H1 (cell line): ENCODE results near the gene SNX25. TPM values are rescaled to one million over a fixed set of nuclear protein-coding genes. Genes with fewer than 3 reads are reported as not detected.

Experiments used
- CTCF ChIA-PET: fragments of 300-600 bp; sonication (Branson Sonifier 250); formaldehyde crosslinking; loops from one replicate; lab custom pipeline; 2021; ENCODE audit not compliant: partially characterized antibody; lab: Charles Lee
- POLR2A ChIA-PET: fragments of 300-600 bp; sonication (Branson Sonifier 250); formaldehyde crosslinking; loops from one replicate; lab custom pipeline; 2021; ENCODE audit warnings: inconsistent platforms; ENCODE audit not compliant: partially characterized antibody; lab: Charles Lee
- DNase-seq, 2 experiments: peaks; one replicate each; pipeline versions ENCODE4 v3.0.0 to v3.0.0-alpha.2; 2010 to 2022; ENCODE audit warnings: low spot score in 2 of 2, low read depth in 1 of 2, mixed read lengths in 1 of 2
- FAIRE-seq: peaks from 2 replicates; lab custom pipeline; 2011; peaks lifted over from hg19 to GRCh38; lab: Jason Lieb, UNC
- H2AFZ ChIP-seq: 2 replicates; pipeline ENCODE4 v1.8.1; 2012; ENCODE audit warnings: low read length, inconsistent platforms
- H2AK5ac ChIP-seq: 2 replicates; pipeline ENCODE4 v1.6.1; 2013; ENCODE audit warnings: low read depth, low read length
- H2BK120ac ChIP-seq: replicated peaks from 2 replicates; pipeline ENCODE3; 2013; ENCODE audit warnings: low read depth, low read length, inconsistent platforms
- H2BK12ac ChIP-seq: 2 replicates; pipeline ENCODE4 v1.6.1; 2013; ENCODE audit warnings: low read depth, low read length
- H2BK15ac ChIP-seq: 2 replicates; pipeline ENCODE4 v1.6.1; 2013; ENCODE audit warnings: low read length
- H2BK20ac ChIP-seq: 2 replicates; pipeline ENCODE4 v1.6.1; 2013; ENCODE audit warnings: low read length
- H2BK5ac ChIP-seq: 2 replicates; pipeline ENCODE4 v1.6.1; 2013; ENCODE audit warnings: low read depth, low read length
- H3K14ac ChIP-seq: 2 replicates; pipeline ENCODE4 v1.6.1; 2013; ENCODE audit warnings: inconsistent platforms; ENCODE audit not compliant: insufficient read length
- H3K18ac ChIP-seq: 2 replicates; pipeline ENCODE4 v1.6.1; 2013; ENCODE audit warnings: low read length; ENCODE audit errors: extremely low read depth
- H3K23ac ChIP-seq: 2 replicates; pipeline ENCODE4 v1.6.1; 2013; ENCODE audit warnings: inconsistent platforms; ENCODE audit not compliant: insufficient read length
- H3K23me2 ChIP-seq: 2 replicates; pipeline ENCODE4 v1.6.1; 2013; ENCODE audit warnings: low read depth, low read length
- H3K27ac ChIP-seq: 2 replicates; pipeline ENCODE4 v1.6.1; 2011; ENCODE audit warnings: low read depth, low read length, inconsistent platforms
- H3K27me3 ChIP-seq, 4 experiments: replicated peaks in 1 of 4; 1 replicate in 1 of 4; 2 replicates in 3 of 4; pipeline versions ENCODE4 v1.6.1 to v1.8.1; 2011 to 2013; ENCODE audit warnings: low read length in 3 of 4, mild to moderate bottlenecking in 3 of 4, inconsistent platforms in 2 of 4, mixed read lengths in 2 of 4, moderate library complexity in 1 of 4; ENCODE audit not compliant: control insufficient read depth in 3 of 4, insufficient read depth in 3 of 4; ENCODE audit errors: extremely low read depth in 1 of 4
- H3K36me3 ChIP-seq, 4 experiments: 2 replicates each; pipeline versions ENCODE4 v1.6.1 to v1.8.1; 2011 to 2013; ENCODE audit warnings: mild to moderate bottlenecking in 4 of 4, low read length in 3 of 4, moderate library complexity in 2 of 4, control low read depth in 1 of 4, inconsistent platforms in 1 of 4; ENCODE audit not compliant: insufficient read depth in 4 of 4, control insufficient read depth in 2 of 4
- H3K4ac ChIP-seq: replicated peaks from 2 replicates; pipeline ENCODE3; 2013; ENCODE audit warnings: low read length, low read depth, mixed read lengths, inconsistent platforms; ENCODE audit not compliant: insufficient read length
- H3K4me1 ChIP-seq, 4 experiments: replicated peaks in 1 of 4; 1 replicate in 1 of 4; 2 replicates in 3 of 4; pipeline versions ENCODE4 v1.6.1 to v1.8.1; 2011 to 2013; ENCODE audit warnings: low read length in 3 of 4, inconsistent platforms in 2 of 4, mixed read lengths in 1 of 4; ENCODE audit not compliant: insufficient read depth in 4 of 4, control insufficient read depth in 3 of 4
- H3K4me2 ChIP-seq, 2 experiments: 2 replicates each; pipeline versions ENCODE4 v1.6.1 to v1.8.1; 2011 to 2013; ENCODE audit warnings: low read depth in 2 of 2, low read length in 2 of 2, control low read depth in 1 of 2, inconsistent platforms in 1 of 2, mild to moderate bottlenecking in 1 of 2; ENCODE audit not compliant: insufficient read depth in 1 of 2
- H3K4me3 ChIP-seq, 4 experiments: fragments of 200-600, 300-600 bp in 1 of 4; sonication (generic), shearing (Covaris generic), sonication (Bioruptor Twin) in 1 of 4; 2 replicates each; pipeline versions ENCODE4 v1.5.1 to v1.8.1; 2011 to 2016; ENCODE audit warnings: low read length in 4 of 4, low read depth in 3 of 4, control low read depth in 2 of 4, inconsistent platforms in 2 of 4, mild to moderate bottlenecking in 2 of 4, mixed read lengths in 1 of 4, moderate library complexity in 1 of 4; ENCODE audit not compliant: insufficient read depth in 2 of 4; ENCODE audit errors: extremely low read depth in 1 of 4
- H3K56ac ChIP-seq: replicated peaks from 2 replicates; pipeline ENCODE3; 2013; ENCODE audit warnings: low read depth, mild to moderate bottlenecking, mixed read lengths, low read length, inconsistent platforms; ENCODE audit not compliant: insufficient read length
- H3K79me1 ChIP-seq: 2 replicates; pipeline ENCODE4 v1.6.1; 2013; ENCODE audit warnings: low read depth, low read length, control low read depth
- H3K79me2 ChIP-seq, 2 experiments: 2 replicates each; pipeline versions ENCODE4 v1.6.1 to v1.8.1; 2012 to 2013; ENCODE audit warnings: low read length in 2 of 2, mild to moderate bottlenecking in 2 of 2, inconsistent platforms in 1 of 2; ENCODE audit not compliant: insufficient read depth in 2 of 2, control insufficient read depth in 1 of 2
- H3K9ac ChIP-seq, 4 experiments: replicated peaks in 1 of 4; 1 replicate in 1 of 4; 2 replicates in 3 of 4; pipeline versions ENCODE4 v1.6.1 to v1.8.1; 2011 to 2013; ENCODE audit warnings: low read depth in 3 of 4, low read length in 3 of 4, control low read depth in 2 of 4, mild to moderate bottlenecking in 2 of 4, moderate library complexity in 2 of 4, inconsistent platforms in 1 of 4; ENCODE audit errors: extremely low read depth in 1 of 4
- H3K9me3 ChIP-seq, 2 experiments: 2 replicates each; pipeline versions ENCODE4 v1.6.1 to v1.8.1; 2012 to 2013; ENCODE audit warnings: mild to moderate bottlenecking in 2 of 2, moderate library complexity in 2 of 2, control low read depth in 1 of 2, inconsistent platforms in 1 of 2, low read depth in 1 of 2, low read length in 1 of 2, mixed read lengths in 1 of 2; ENCODE audit not compliant: insufficient read depth in 2 of 2
- H4K20me1 ChIP-seq, 2 experiments: replicated peaks in 1 of 2; 2 replicates each; pipeline versions ENCODE3 to v1.8.1; 2011 to 2013; ENCODE audit warnings: inconsistent platforms in 2 of 2, low read length in 2 of 2, mild to moderate bottlenecking in 1 of 2; ENCODE audit not compliant: insufficient read depth in 2 of 2, control insufficient read depth in 1 of 2
- H4K5ac ChIP-seq: 2 replicates; pipeline ENCODE4 v1.6.1; 2013; ENCODE audit warnings: low read length, low read depth, mixed read lengths, inconsistent platforms; ENCODE audit not compliant: insufficient read length
- H4K8ac ChIP-seq: 2 replicates; pipeline ENCODE4 v1.8.0; 2013; ENCODE audit warnings: mild to moderate bottlenecking, moderate library complexity, low read length, inconsistent platforms; ENCODE audit not compliant: insufficient read depth; ENCODE audit errors: extremely low read depth
- H4K91ac ChIP-seq: replicated peaks from 2 replicates; pipeline ENCODE3; 2013; ENCODE audit warnings: low read length, mixed read lengths, inconsistent platforms; ENCODE audit not compliant: insufficient read length
- GABPA ChIP-seq: IDR thresholded peaks from 2 replicates; pipeline ENCODE4 v1.6.1; 2011; ENCODE audit warnings: mild to moderate bottlenecking, low read length, moderate library complexity, borderline replicate concordance; ENCODE audit not compliant: insufficient read depth
- KDM5A ChIP-seq: fragments of 200-600 bp; IDR thresholded peaks from 2 replicates; pipeline ENCODE4 v1.7.1; 2012; ENCODE audit warnings: mild to moderate bottlenecking, low read length, inconsistent platforms, mixed read lengths
- MAFK ChIP-seq: IDR thresholded peaks from 2 replicates; pipeline ENCODE4 v1.6.1; 2012; ENCODE audit warnings: low read depth, mild to moderate bottlenecking, improper control_type of control experiment, low read length
- RBBP5 ChIP-seq: IDR thresholded peaks from 2 replicates; pipeline ENCODE4 v1.7.1; 2012; ENCODE audit warnings: low read depth, mild to moderate bottlenecking, inconsistent platforms, low read length, moderate library complexity, borderline replicate concordance
- RFX5 ChIP-seq: IDR thresholded peaks from 2 replicates; pipeline ENCODE4 v1.6.1; 2011; ENCODE audit warnings: low read depth, low read length, improper control_type of control experiment, borderline replicate concordance
- TCF12 ChIP-seq: IDR thresholded peaks from 2 replicates; pipeline ENCODE4 v1.6.1; 2011; ENCODE audit warnings: low read depth, mild to moderate bottlenecking, low read length
- TEAD4 ChIP-seq: IDR thresholded peaks from 2 replicates; pipeline ENCODE4 v1.6.1; 2012; ENCODE audit warnings: low read depth, low read length, inconsistent platforms, mixed read lengths
- WGBS, 2 experiments: shearing (Covaris generic) in 1 of 2; methylation state at CpG; one replicate each; pipeline versions ENCODE4 v1.1.6 to v1.1.7; 2013 to 2015; ENCODE audit warnings: low lambda C conversion rate in 2 of 2, mixed read lengths in 2 of 2, inconsistent platforms in 1 of 2, low coverage in 1 of 2, missing lambda C conversion rate in 1 of 2; ENCODE audit not compliant: insufficient replicate concordance in 2 of 2, insufficient coverage in 1 of 2, insufficient read length in 1 of 2; ENCODE audit errors: extremely low coverage in 1 of 2, missing lambda C conversion rate in 1 of 2; 5-methylcytosine and 5-hydroxymethylcytosine counted together
- polyA plus RNA-seq, 7 experiments: library from polyadenylated mRNA; depleted of rRNA in 3 of 7; stranded (reverse) in 5 of 7; unstranded in 2 of 7; fragments of >200 nt in 5 of 7; fragments of 200-250 nt in 2 of 7; gene quantifications; 1 replicate in 5 of 7; 2 replicates in 1 of 7; 4 replicates in 1 of 7; pipeline versions ENCODE4 v1.2.1 to v1.2.3, GENCODE V29; 2011 to 2013; ENCODE audit warnings: missing spikeins in 2 of 7, mixed read lengths in 2 of 7
- total RNA-seq: library from RNA; stranded (reverse); fragmentation: NEBNext Ultra II Directional; extraction: Animal tissue kit (Norgen Biotek cat#: 25700); gene quantifications from 2 replicates; pipeline ENCODE4 v1.2.1, GENCODE V29; 2021

SNX25 gene
- total and polyA plus RNA-seq, 2 of the 8 experiments (the other 6 are each of a cell fraction or from before 2014, with no cell fraction given), result 5.4 to 19.9 TPM

DNA sequence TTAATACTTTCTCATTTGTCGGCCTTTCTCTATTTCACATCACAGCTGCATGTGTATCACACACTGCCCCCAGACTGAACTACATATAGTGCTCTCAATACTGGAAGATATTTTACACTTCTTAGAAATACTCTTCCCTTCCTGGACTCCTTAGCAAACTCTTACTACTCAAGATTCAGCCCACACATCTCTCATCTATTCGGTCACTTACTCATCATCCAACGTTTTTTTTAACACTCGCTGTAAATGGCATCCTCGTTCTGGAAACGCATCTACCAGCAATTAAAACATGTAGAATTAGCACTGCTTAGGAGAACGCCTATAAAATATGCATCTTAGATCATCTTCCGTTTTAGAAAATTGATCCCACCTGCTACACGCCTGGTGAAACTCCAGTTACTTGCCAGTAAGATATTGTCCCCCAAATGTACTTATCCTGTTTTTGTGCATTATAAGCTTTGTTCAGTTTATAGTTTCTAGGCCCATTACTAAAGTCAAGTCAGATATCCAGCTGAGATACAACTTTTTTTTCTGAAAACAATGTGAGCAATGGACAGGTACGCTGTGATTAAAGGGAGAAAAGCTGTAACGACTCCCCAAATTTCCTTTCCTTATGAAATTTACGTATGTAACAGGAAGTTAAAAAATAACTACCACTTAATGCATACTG is 185.3 kb downstream of the SNX25 start:
- H3K27me3 ChIP-seq, result no peaks in the 10 kb centered on the region
- no peaks in the 10 kb centered on the region for H3K9me3 ChIP-seq
- H2BK5ac ChIP-seq, result no peak overlapping the region
- H4K5ac ChIP-seq, result no peak overlapping the region
- ChIA-PET POLR2A (interaction anchor here (4.8 kb wide), 1 partner anchor 8 kb away, joined by 25 read pairs; no protein-coding TSS in a partner anchor), CTCF (interaction anchor here (1.0 kb wide), 1 partner anchor 31 kb away, joined by 5 read pairs; the partner anchor contains the start of gene UFSP2)
- H2AK5ac ChIP-seq, result no peak overlapping the region
- H3K79me2 ChIP-seq, result no peaks in the 10 kb centered on the region
- H3K4me3 ChIP-seq, result no peak overlapping the region
- H3K18ac ChIP-seq, result no peak overlapping the region
- H3K4ac ChIP-seq, result no peak overlapping the region
- H2BK20ac ChIP-seq, result no peak overlapping the region
- no peak overlapping the region for H4K8ac ChIP-seq
- peaks cover 0 to 4% (median 1%) of the 10 kb centered on the region in 4 experiments; a peak in 2 of 8 replicates for H3K36me3 ChIP-seq
- no peak for FAIRE-seq
- H3K23ac ChIP-seq, result no peak overlapping the region
- no peak overlapping the region for H3K9ac ChIP-seq
- no peak overlapping the region for H3K56ac ChIP-seq
- H3K23me2 ChIP-seq, result peaks cover 12% of the 10 kb centered on the region; the same call in 1 of the 2 replicates
- WGBS, 2 experiments, result 90% methylated on average over 12 of the region's 12 CpGs; no CpG with 5 or more reads in 1 of the 2 experiments
- no peak overlapping the region for H3K14ac ChIP-seq
- H4K20me1 ChIP-seq, result no peaks in the 10 kb centered on the region
- H3K4me2 ChIP-seq, result no peak overlapping the region
- no peak overlapping the region for H2AFZ ChIP-seq
- H4K91ac ChIP-seq, result no peak overlapping the region
- H3K79me1 ChIP-seq, result no peaks in the 10 kb centered on the region
- no peak for DNase-seq
- H3K27ac ChIP-seq, result no peak overlapping the region
- no peak overlapping the region for H2BK12ac ChIP-seq
- peaks cover 0 to 6% (median 4%) of the 10 kb centered on the region in 4 experiments; a peak in 4 of 7 replicates for H3K4me1 ChIP-seq
- H2BK120ac ChIP-seq, result no peak overlapping the region
- TF ChIP-seq TCF12 (no peak), RFX5 (no peak), TEAD4 (no peak), GABPA (no peak), RBBP5 (no peak), KDM5A (no peak), MAFK (no peak)
- no peak overlapping the region for H2BK15ac ChIP-seq
